A673 (cell line): ENCODE results near the gene NUP188.

ENCODE experiments used
- EZH2 ChIP-seq: fragments of 200-600 bp; sonication (generic); IDR thresholded peaks from 2 replicates; pipeline ENCODE4 v1.6.1; 2017; ENCODE audit warnings: borderline replicate concordance, low read depth, mild to moderate bottlenecking, mixed read lengths, antibody characterized with exemption, low read length; ENCODE audit not compliant: poor library complexity, severe bottlenecking
- TF ChIP-seq, protein P1 (sequence below): fragments of 300-800, 200-600 bp; sonication (generic); conservative IDR thresholded peaks from 2 replicates; pipeline ENCODE4 v1.5.1; 2017; ENCODE audit warnings: low read depth, mild to moderate bottlenecking, antibody characterized with exemption, low read length, moderate library complexity, mixed read lengths

DNA sequence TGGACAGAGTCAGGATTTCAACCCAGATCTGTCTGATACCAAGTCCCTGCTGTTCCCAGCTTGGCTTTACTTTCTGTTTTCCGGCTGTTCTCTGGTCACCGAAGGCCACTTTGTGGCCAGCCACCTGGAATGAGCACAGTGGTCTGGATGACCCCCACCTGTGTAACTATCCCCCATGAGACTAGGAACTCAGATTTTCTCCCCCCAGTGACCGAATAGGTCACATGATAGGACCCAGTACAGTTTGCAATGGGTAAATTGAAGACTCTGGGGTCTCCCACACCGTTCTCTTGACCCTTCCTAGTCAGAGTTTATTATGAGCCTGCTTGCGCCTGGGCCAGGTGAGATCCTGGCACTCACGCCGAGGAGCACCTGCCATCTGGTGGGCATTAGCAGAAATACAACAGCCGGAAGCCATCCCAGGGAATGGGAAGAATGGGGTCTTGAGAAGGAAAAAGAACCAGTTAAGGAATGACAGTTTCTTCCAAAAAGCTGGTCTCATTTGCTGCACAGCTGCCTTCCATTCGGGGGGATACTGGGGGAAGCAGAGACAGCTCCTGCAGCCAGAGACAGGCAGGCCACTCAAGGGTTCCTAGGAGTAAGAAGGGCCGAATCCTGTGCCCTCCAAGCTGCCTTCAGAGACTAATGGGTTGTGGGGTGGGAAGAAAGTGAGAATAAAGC lies 19.6 kb upstream of the NUP188 start:
- TF ChIP-seq, protein P1, sequence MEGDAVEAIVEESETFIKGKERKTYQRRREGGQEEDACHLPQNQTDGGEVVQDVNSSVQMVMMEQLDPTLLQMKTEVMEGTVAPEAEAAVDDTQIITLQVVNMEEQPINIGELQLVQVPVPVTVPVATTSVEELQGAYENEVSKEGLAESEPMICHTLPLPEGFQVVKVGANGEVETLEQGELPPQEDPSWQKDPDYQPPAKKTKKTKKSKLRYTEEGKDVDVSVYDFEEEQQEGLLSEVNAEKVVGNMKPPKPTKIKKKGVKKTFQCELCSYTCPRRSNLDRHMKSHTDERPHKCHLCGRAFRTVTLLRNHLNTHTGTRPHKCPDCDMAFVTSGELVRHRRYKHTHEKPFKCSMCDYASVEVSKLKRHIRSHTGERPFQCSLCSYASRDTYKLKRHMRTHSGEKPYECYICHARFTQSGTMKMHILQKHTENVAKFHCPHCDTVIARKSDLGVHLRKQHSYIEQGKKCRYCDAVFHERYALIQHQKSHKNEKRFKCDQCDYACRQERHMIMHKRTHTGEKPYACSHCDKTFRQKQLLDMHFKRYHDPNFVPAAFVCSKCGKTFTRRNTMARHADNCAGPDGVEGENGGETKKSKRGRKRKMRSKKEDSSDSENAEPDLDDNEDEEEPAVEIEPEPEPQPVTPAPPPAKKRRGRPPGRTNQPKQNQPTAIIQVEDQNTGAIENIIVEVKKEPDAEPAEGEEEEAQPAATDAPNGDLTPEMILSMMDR, result peak; percentile 92
- TF ChIP-seq EZH2, result no peak
